Skeletal muscle cell (primary cell): ENCODE data around the gene PRSS56.
A peak's percentile ranks its signal among the peaks of the same experiment; 100 is the strongest.
"Not testable (repeated sequence)": the region's sequence is repeated elsewhere in the genome, so short reads cannot be mapped to it uniquely, and the experiment has no call there.

Source experiments
- DNase-seq: peaks from one replicate; pipeline ENCODE4 v3.0.0-alpha.2; 2010; ENCODE audit warnings: low read depth
- H3K4me3 ChIP-seq: 2 replicates; pipeline ENCODE4 v1.5.1; 2011; ENCODE audit warnings: low read depth, mild to moderate bottlenecking, control low read depth, low read length, moderate library complexity

Gene PRSS56

GRCh38 chr2:232551250-232551638 lies 31.1 kb downstream of the PRSS56 start:
- peak overlapping the region; percentile 86 for H3K4me3 ChIP-seq
- DNase-seq = no peak

DNA sequence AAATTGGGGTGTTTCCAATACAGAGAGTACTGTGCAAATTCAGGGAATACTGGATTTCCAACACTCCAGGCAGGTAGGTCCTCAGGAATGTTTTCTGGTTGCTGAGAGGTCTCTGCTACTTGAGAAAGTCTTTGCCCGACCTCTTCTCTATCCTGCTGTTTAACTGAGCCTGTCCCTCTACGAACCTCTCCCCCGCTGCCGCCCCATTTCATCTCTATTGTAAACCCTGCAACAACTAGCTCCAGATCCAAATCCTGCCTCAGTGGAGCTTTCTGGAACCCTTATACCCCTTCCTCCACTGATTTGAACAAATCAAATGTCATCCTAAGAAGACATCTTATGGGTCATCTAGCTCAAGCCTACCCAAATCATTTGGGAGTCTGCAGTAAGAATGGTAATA lies 31.6 kb downstream of the PRSS56 start:
- no peak for DNase-seq
- peak overlapping the region; percentile 86 for H3K4me3 ChIP-seq

DNA sequence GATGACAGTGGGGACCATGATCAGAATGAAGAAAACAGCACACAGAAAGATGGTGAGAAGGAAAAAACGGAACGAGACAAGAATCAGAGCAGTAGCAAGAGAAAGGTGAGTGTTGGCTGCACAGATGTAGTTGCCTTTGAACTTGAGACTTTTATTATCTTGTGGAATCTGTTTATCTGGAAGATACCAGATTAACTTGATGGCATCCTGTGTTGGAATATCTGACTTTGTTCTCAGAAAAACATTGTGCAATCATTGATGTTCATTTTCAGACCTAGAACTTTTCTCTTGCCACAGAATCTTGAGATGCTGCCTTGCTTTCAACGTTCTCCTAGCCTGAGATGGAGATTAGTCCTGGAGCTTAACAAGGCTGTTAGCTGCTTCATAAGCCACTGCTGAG lies 36.2 kb downstream of the PRSS56 start:
- no peak overlapping the region for H3K4me3 ChIP-seq

GRCh38 chr2:232562515-232563151 lies 42.4 kb downstream of the PRSS56 start:
- no peak overlapping the region for H3K4me3 ChIP-seq
- no peak for DNase-seq

More for the DNA sequence above, 36.2 kb downstream of the PRSS56 start:
- no peak for DNase-seq

- H3K4me3 ChIP-seq = no peak overlapping the region
- DNase-seq = no peak
Observed at GRCh38 chr2:232563580-232563979, 43.4 kb downstream of the PRSS56 start.

- H3K4me3 ChIP-seq = no peak overlapping the region
- DNase-seq = no peak
Observed at GRCh38 chr2:232567721-232568120, 47.5 kb downstream of the PRSS56 start.

DNA sequence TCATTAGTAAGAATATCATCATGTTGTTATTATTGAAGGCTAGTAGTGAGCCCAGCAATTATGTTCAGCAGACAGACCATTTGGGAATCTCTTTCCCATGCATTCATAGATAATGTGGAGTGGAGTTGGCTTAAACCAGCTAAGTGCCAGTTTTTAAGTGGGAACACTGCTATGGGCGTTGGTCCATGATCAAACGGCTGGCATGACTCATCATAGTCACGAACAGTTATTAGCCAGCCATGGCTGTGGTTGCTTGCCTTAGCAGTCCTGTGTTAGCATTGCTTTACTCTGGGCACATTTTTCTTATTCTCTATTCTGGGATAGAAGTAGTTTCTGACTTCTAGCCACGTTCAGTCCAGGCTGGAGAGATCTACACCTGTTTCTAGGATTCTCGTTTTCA lies 48.0 kb downstream of the PRSS56 start:
- H3K4me3 ChIP-seq = no peak overlapping the region
- DNase-seq = peak; percentile 36

DNA sequence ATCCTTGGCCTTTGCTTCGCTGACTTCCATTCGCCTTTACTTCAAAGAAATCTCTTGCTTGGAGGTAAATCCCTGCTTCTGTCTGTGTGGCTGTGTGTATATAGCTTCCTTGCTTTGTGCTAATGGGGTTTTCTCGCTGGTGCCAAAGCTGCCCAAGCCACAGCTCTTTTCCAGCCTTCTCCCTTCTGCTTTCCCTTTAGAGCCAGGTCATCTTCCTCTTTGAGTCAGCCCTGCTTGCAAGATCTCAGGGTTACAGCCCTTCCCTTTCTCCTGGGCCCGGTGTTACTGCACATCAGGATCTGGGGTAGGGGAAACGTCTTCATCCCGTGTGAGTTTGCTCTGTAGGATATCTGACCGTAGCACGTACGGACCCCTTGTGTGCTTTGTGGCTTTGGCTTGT lies 49.4 kb downstream of the PRSS56 start:
- DNase-seq = no peak
- H3K4me3 ChIP-seq = no peak overlapping the region

- DNase-seq = not testable (repeated sequence)
Observed at GRCh38 chr2:232570481-232570880, 50.3 kb downstream of the PRSS56 start.

GRCh38 chr2:232571026-232571474 lies 50.9 kb downstream of the PRSS56 start:
- DNase-seq = no peak
- no peak overlapping the region for H3K4me3 ChIP-seq

More at GRCh38 chr2:232570481-232570880, 50.3 kb downstream of the PRSS56 start:
- H3K4me3 ChIP-seq = not testable (repeated sequence)

- DNase-seq = no peak
- no peak overlapping the region for H3K4me3 ChIP-seq
Observed at GRCh38 chr2:232573042-232573441, 52.9 kb downstream of the PRSS56 start.

- H3K4me3 ChIP-seq = no peak overlapping the region
- DNase-seq = no peak
Observed at GRCh38 chr2:232573771-232574435, 53.7 kb downstream of the PRSS56 start.

GRCh38 chr2:232574674-232575403 lies 54.7 kb downstream of the PRSS56 start:
- H3K4me3 ChIP-seq = no peak overlapping the region
- DNase-seq = peak; percentile 54
